HepG2 (cell line): Measurements from ENCODE around the gene LINC00237. TPM values are rescaled to one million over a fixed set of nuclear protein-coding genes. Genes with fewer than 3 reads are reported as not detected.

Source experiments
- CBFB ChIP-seq: sonication (generic); formaldehyde crosslinking; IDR thresholded peaks from 2 replicates; pipeline ENCODE4 v1.4.0; 2020; ENCODE audit warnings: missing genetic modification reagents
- CHCHD3 ChIP-seq: sonication (generic); formaldehyde crosslinking; IDR thresholded peaks from 2 replicates; pipeline ENCODE4 v1.8.0; 2022; ENCODE audit warnings: mild to moderate bottlenecking, missing genetic modification reagents, moderate library complexity
- HDAC6 ChIP-seq: fragments of 200-600 bp; sonication (generic); IDR thresholded peaks from 2 replicates; pipeline ENCODE4 v1.7.0; 2017; ENCODE audit warnings: mild to moderate bottlenecking, antibody characterized with exemption, low read length, low read depth
- HHEX ChIP-seq: IDR thresholded peaks from 2 replicates; pipeline ENCODE4 v1.6.1; 2016; ENCODE audit warnings: control low read depth
- IRX3 ChIP-seq: sonication (generic); formaldehyde crosslinking; IDR thresholded peaks from 2 replicates; pipeline ENCODE4 v1.8.1; 2023; ENCODE audit warnings: mild to moderate bottlenecking, low read depth, missing genetic modification reagents, borderline replicate concordance
- NFE2L1 ChIP-seq: sonication (generic); formaldehyde crosslinking; IDR thresholded peaks from 2 replicates; pipeline ENCODE4 v1.4.0; 2020; ENCODE audit warnings: missing genetic modification reagents, mild to moderate bottlenecking, borderline replicate concordance
- NFIB ChIP-seq: sonication (generic); formaldehyde crosslinking; IDR thresholded peaks from 2 replicates; pipeline ENCODE4 v1.9.0; 2021; ENCODE audit warnings: missing genetic modification reagents, mild to moderate bottlenecking, borderline replicate concordance
- NKX3-1 ChIP-seq: sonication (generic); formaldehyde crosslinking; IDR thresholded peaks from 2 replicates; pipeline ENCODE4 v1.5.0; 2020; ENCODE audit warnings: missing genetic modification reagents
- PAF1 ChIP-seq: IDR thresholded peaks from 2 replicates; pipeline ENCODE4 v1.6.1; 2016; ENCODE audit warnings: missing genetic modification reagents, missing compliant biosample characterization
- PHF20 ChIP-seq: sonication (generic); formaldehyde crosslinking; IDR thresholded peaks from 2 replicates; pipeline ENCODE4 v1.5.0; 2020; ENCODE audit warnings: mild to moderate bottlenecking, missing genetic modification reagents
- SP140L ChIP-seq: sonication (generic); formaldehyde crosslinking; IDR thresholded peaks from 2 replicates; pipeline ENCODE4 v1.4.0; 2020; ENCODE audit warnings: missing genetic modification reagents, borderline replicate concordance
- ZMAT3 ChIP-seq: sonication (generic); formaldehyde crosslinking; conservative IDR thresholded peaks from 2 replicates; pipeline ENCODE4 v1.7.0; 2021; ENCODE audit warnings: missing genetic modification reagents
- ZNF251 ChIP-seq: sonication (generic); formaldehyde crosslinking; IDR thresholded peaks from 2 replicates; pipeline ENCODE4 v1.9.0; 2021; ENCODE audit warnings: mild to moderate bottlenecking, missing genetic modification reagents
- ZNF274 ChIP-seq: sonication (generic); formaldehyde crosslinking; IDR thresholded peaks from 2 replicates; pipeline ENCODE4 v1.5.1; 2020; ENCODE audit warnings: mild to moderate bottlenecking, missing genetic modification reagents
- ZNF326 ChIP-seq: sonication (generic); formaldehyde crosslinking; IDR thresholded peaks from 2 replicates; pipeline ENCODE4 v1.4.0; 2020; ENCODE audit warnings: missing genetic modification reagents, borderline replicate concordance
- ZNF329 ChIP-seq: sonication (generic); formaldehyde crosslinking; IDR thresholded peaks from 2 replicates; pipeline ENCODE4 v1.9.0; 2021; ENCODE audit warnings: low read depth, mild to moderate bottlenecking, missing genetic modification reagents
- ZNF34 ChIP-seq: sonication (generic); formaldehyde crosslinking; IDR thresholded peaks from 2 replicates; pipeline ENCODE4 v1.4.0; 2020; ENCODE audit warnings: mild to moderate bottlenecking, missing genetic modification reagents, borderline replicate concordance
- ZNF451 ChIP-seq: sonication (generic); formaldehyde crosslinking; IDR thresholded peaks from 2 replicates; pipeline ENCODE4 v1.5.0; 2020; ENCODE audit warnings: mild to moderate bottlenecking, missing genetic modification reagents
- ZNF543 ChIP-seq: sonication (generic); formaldehyde crosslinking; IDR thresholded peaks from 2 replicates; pipeline ENCODE4 v1.4.0; 2020; ENCODE audit warnings: mild to moderate bottlenecking, missing genetic modification reagents
- ZNF614 ChIP-seq: IDR thresholded peaks from 2 replicates; pipeline ENCODE4 v1.6.1; 2018; ENCODE audit warnings: missing biosample characterization, missing genetic modification reagents, inconsistent platforms, borderline replicate concordance
- polyA plus RNA-seq, 8 experiments: library from polyadenylated mRNA; depleted of rRNA in 3 of 8; stranded (reverse) in 7 of 8; unstranded in 1 of 8; fragments of >200 nt; fragmentation: Illumina TruSeq in 4 of 8; extraction: Trizol in 4 of 8; gene quantifications; 2 replicates each; pipeline versions ENCODE4 v1.2.1 to v1.2.3, GENCODE V29; 2011 to 2016; ENCODE audit warnings: low read depth in 4 of 8, missing spikeins in 1 of 8, mixed read lengths in 1 of 8; ENCODE audit not compliant: insufficient read depth in 1 of 8
- total RNA-seq, 5 experiments: library from RNA; depleted of rRNA; stranded (reverse); fragments of >200 nt; fragmentation: Illumina TruSeq; extraction: Trizol; gene quantifications; 2 replicates each; pipeline ENCODE4 v1.2.3, GENCODE V29; 2016; ENCODE audit warnings: low read depth in 1 of 5
- TF ChIP-seq, protein P1 (sequence below): IDR thresholded peaks from 2 replicates; pipeline ENCODE4 v1.6.1; 2016; ENCODE audit warnings: missing compliant biosample characterization, missing genetic modification reagents, borderline replicate concordance
- TF ChIP-seq, protein P2 (sequence below): sonication (generic); formaldehyde crosslinking; IDR thresholded peaks from 2 replicates; pipeline ENCODE4 v1.4.0; 2020; ENCODE audit warnings: missing genetic modification reagents, borderline replicate concordance
- TF ChIP-seq, protein P3 (sequence below): sonication (generic); formaldehyde crosslinking; IDR thresholded peaks from 2 replicates; pipeline ENCODE4 v1.4.0; 2020; ENCODE audit warnings: mild to moderate bottlenecking, missing genetic modification reagents
- TF ChIP-seq, protein P4 (sequence below): sonication (generic); formaldehyde crosslinking; IDR thresholded peaks from 2 replicates; pipeline ENCODE4 v1.5.0; 2020; ENCODE audit warnings: missing genetic modification reagents, mild to moderate bottlenecking, borderline replicate concordance

LINC00237 gene
- total and polyA plus RNA-seq, 2 of the 13 experiments (the other 11 are each of a cell fraction or from before 2014, with no cell fraction given), result not detected

DNA sequence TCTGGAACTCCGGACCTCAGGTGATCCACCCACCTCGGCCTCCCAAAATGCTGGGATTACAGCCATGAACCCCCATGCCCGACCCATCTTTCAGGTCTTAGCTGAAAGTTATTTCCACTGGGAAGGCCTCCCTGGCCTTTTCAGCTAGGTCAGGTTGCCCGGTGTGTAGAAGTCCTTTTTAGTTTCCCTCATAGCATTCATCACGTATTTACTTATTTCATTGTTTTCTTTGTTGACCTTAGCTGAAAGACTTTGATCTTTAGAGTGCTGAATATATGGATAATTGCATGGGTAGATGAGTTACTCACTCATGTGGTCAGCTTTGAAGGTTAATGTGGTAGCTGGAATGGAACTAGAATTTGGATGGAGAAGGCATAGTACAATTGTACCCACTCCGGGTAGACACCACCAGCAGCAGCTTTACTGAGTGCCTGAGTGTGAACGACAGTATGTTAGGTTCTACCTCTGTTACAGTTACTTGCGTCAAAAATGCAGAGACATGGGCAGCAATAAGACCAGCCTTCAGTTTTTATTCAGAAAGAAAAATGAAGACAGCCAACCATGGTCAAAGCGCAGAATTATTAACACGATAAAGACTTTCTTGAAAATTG is 28.8 kb upstream of the LINC00237 start (continued):
- peak; percentile 85; the same call in 1 of the 2 replicates for TF ChIP-seq ZNF543 (CRISPR knock-in tag)
- no peak for TF ChIP-seq PHF20 (CRISPR knock-in tag)
- no peak; the same call in 1 of the 2 replicates for TF ChIP-seq ZNF274 (CRISPR knock-in tag)
- peak; percentile 98 for TF ChIP-seq NKX3-1
- no peak for TF ChIP-seq IRX3 (CRISPR knock-in tag)
- TF ChIP-seq NFIB (CRISPR knock-in tag), result no peak
- TF ChIP-seq ZNF34, result 0 out of 2 replicates have a peak, but pooled peaks have one; percentile 81
- TF ChIP-seq, protein P1, sequence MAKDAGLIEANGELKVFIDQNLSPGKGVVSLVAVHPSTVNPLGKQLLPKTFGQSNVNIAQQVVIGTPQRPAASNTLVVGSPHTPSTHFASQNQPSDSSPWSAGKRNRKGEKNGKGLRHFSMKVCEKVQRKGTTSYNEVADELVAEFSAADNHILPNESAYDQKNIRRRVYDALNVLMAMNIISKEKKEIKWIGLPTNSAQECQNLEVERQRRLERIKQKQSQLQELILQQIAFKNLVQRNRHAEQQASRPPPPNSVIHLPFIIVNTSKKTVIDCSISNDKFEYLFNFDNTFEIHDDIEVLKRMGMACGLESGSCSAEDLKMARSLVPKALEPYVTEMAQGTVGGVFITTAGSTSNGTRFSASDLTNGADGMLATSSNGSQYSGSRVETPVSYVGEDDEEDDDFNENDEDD (CRISPR knock-in tag), result peak; percentile 72; the same call in 1 of the 2 replicates
- peak; percentile 91 for TF ChIP-seq HHEX (CRISPR knock-in tag)
- no peak for TF ChIP-seq ZNF251 (CRISPR knock-in tag)
- TF ChIP-seq, protein P2, sequence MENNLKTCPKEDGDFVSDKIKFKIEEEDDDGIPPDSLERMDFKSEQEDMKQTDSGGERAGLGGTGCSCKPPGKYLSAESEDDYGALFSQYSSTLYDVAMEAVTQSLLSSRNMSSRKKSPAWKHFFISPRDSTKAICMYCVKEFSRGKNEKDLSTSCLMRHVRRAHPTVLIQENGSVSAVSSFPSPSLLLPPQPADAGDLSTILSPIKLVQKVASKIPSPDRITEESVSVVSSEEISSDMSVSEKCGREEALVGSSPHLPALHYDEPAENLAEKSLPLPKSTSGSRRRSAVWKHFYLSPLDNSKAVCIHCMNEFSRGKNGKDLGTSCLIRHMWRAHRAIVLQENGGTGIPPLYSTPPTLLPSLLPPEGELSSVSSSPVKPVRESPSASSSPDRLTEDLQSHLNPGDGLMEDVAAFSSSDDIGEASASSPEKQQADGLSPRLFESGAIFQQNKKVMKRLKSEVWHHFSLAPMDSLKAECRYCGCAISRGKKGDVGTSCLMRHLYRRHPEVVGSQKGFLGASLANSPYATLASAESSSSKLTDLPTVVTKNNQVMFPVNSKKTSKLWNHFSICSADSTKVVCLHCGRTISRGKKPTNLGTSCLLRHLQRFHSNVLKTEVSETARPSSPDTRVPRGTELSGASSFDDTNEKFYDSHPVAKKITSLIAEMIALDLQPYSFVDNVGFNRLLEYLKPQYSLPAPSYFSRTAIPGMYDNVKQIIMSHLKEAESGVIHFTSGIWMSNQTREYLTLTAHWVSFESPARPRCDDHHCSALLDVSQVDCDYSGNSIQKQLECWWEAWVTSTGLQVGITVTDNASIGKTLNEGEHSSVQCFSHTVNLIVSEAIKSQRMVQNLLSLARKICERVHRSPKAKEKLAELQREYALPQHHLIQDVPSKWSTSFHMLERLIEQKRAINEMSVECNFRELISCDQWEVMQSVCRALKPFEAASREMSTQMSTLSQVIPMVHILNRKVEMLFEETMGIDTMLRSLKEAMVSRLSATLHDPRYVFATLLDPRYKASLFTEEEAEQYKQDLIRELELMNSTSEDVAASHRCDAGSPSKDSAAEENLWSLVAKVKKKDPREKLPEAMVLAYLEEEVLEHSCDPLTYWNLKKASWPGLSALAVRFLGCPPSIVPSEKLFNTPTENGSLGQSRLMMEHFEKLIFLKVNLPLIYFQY (CRISPR knock-in tag), result peak; percentile 77; the same call in 1 of the 2 replicates
- TF ChIP-seq HDAC6, result 0 out of 2 replicates have a peak, but pooled peaks have one; percentile 62
- no peak for TF ChIP-seq ZNF329
- no peak for TF ChIP-seq PAF1 (CRISPR knock-in tag)
- TF ChIP-seq ZNF451 (CRISPR knock-in tag), result peak; percentile 66; the same call in 1 of the 2 replicates
- no peak for TF ChIP-seq NFE2L1 (CRISPR knock-in tag)
- TF ChIP-seq ZMAT3, result peak; percentile 57; the same call in 1 of the 2 replicates
- peak; percentile 98 for TF ChIP-seq ZNF614
- TF ChIP-seq, protein P3, sequence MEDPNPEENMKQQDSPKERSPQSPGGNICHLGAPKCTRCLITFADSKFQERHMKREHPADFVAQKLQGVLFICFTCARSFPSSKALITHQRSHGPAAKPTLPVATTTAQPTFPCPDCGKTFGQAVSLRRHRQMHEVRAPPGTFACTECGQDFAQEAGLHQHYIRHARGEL (CRISPR knock-in tag), result no peak
- peak; percentile 99 for TF ChIP-seq CBFB (CRISPR knock-in tag)
- TF ChIP-seq, protein P4, sequence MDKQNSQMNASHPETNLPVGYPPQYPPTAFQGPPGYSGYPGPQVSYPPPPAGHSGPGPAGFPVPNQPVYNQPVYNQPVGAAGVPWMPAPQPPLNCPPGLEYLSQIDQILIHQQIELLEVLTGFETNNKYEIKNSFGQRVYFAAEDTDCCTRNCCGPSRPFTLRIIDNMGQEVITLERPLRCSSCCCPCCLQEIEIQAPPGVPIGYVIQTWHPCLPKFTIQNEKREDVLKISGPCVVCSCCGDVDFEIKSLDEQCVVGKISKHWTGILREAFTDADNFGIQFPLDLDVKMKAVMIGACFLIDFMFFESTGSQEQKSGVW (CRISPR knock-in tag), result no peak
- TF ChIP-seq CHCHD3 (CRISPR knock-in tag), result no peak
- no peak for TF ChIP-seq ZNF326 (CRISPR knock-in tag)
- TF ChIP-seq SP140L (CRISPR knock-in tag), result peak; percentile 90; the same call in 1 of the 2 replicates
